SK-N-SH (cell line): ENCODE results near the gene PTEN. TPM values are rescaled to one million over a fixed set of nuclear protein-coding genes. Genes with fewer than 3 reads are reported as not detected.
"Not testable (repeated sequence)": the region's sequence is repeated elsewhere in the genome, so short reads cannot be mapped to it uniquely, and the experiment has no call there.

ENCODE experiments used
- CTCF ChIA-PET: fragments of 300-600, 350-600 bp; formaldehyde crosslinking; extraction: SDS; loops from one replicate; lab custom pipeline; 2021; lab: Yijun Ruan, JAX
- POLR2A ChIA-PET: fragments of 350-600 bp; sonication (Branson Sonifier 250); formaldehyde crosslinking; extraction: SDS; loops from one replicate; lab custom pipeline; 2020; ENCODE audit warnings: antibody characterized with exemption, inconsistent platforms; lab: Yijun Ruan, JAX
- DNase-seq: peaks from one replicate; pipeline ENCODE4 v3.0.0; 2012
- H2AFZ ChIP-seq: fragments of 200-600 bp; sonication (generic); 2 replicates; pipeline ENCODE4 v1.8.1; 2016; ENCODE audit warnings: antibody characterized with exemption, mild to moderate bottlenecking, low read depth
- H3F3A ChIP-seq: fragments of 200-600 bp; sonication (generic); replicated peaks from 2 replicates; pipeline ENCODE3; 2016; ENCODE audit warnings: antibody characterized with exemption, mild to moderate bottlenecking; ENCODE audit not compliant: insufficient read depth
- H3K27ac ChIP-seq, 2 experiments: fragments of 200-500 bp in 1 of 2; fragments of 200-600 bp in 1 of 2; sonication (Bioruptor generic) in 1 of 2; sonication (generic), shearing (Covaris generic) in 1 of 2; 2 replicates each; pipeline versions ENCODE4 v1.5.1 to v1.6.1; 2014 to 2016; ENCODE audit warnings: low read depth in 2 of 2, inconsistent platforms in 1 of 2, low read length in 1 of 2, mild to moderate bottlenecking in 1 of 2, mixed read lengths in 1 of 2
- H3K27me3 ChIP-seq: fragments of 200-600 bp; sonication (generic), shearing (Covaris generic); 2 replicates; pipeline ENCODE4 v1.6.1; 2016; ENCODE audit warnings: mixed run types; ENCODE audit not compliant: insufficient read depth
- H3K36me3 ChIP-seq, 2 experiments: fragments of 200-500 bp in 1 of 2; fragments of 200-600 bp in 1 of 2; sonication (Bioruptor generic) in 1 of 2; sonication (generic) in 1 of 2; replicated peaks in 1 of 2; 2 replicates each; pipeline versions ENCODE3 to v1.5.1; 2014 to 2016; ENCODE audit warnings: low read length in 1 of 2, mild to moderate bottlenecking in 1 of 2; ENCODE audit not compliant: insufficient read depth in 2 of 2, control insufficient read depth in 1 of 2
- H3K4me1 ChIP-seq, 2 experiments: fragments of 200-500 bp in 1 of 2; fragments of 200-600 bp in 1 of 2; sonication (Bioruptor generic) in 1 of 2; sonication (generic), shearing (Covaris generic) in 1 of 2; 2 replicates each; pipeline versions ENCODE4 v1.5.1 to v1.6.1; 2014 to 2016; ENCODE audit warnings: low read depth in 1 of 2, low read length in 1 of 2, mixed run types in 1 of 2; ENCODE audit not compliant: insufficient read depth in 2 of 2, control insufficient read depth in 1 of 2
- H3K4me2 ChIP-seq: fragments of 200-600 bp; sonication (generic), shearing (Covaris generic); 2 replicates; pipeline ENCODE4 v1.6.1; 2017; ENCODE audit warnings: mixed run types
- H3K4me3 ChIP-seq, 2 experiments: fragments of 200-500 bp in 1 of 2; fragments of 200-600 bp in 1 of 2; sonication (Bioruptor generic) in 1 of 2; sonication (generic), shearing (Covaris generic) in 1 of 2; 2 replicates each; pipeline versions ENCODE4 v1.5.1 to v1.8.1; 2014 to 2016; ENCODE audit warnings: low read depth in 2 of 2, inconsistent platforms in 1 of 2, low read length in 1 of 2, mild to moderate bottlenecking in 1 of 2, mixed read lengths in 1 of 2, moderate library complexity in 1 of 2
- H3K79me2 ChIP-seq: fragments of 200-600 bp; sonication (generic); 2 replicates; pipeline ENCODE4 v1.8.1; 2017; ENCODE audit warnings: mild to moderate bottlenecking; ENCODE audit not compliant: insufficient read depth
- H3K9ac ChIP-seq: fragments of 200-600 bp; sonication (generic); 2 replicates; pipeline ENCODE4 v1.6.1; 2017; ENCODE audit warnings: mixed run types
- H3K9me2 ChIP-seq: fragments of 200-600 bp; sonication (generic); 2 replicates; pipeline ENCODE4 v1.6.1; 2017; ENCODE audit warnings: mixed run types
- H3K9me3 ChIP-seq: fragments of 200-600 bp; sonication (generic); 2 replicates; pipeline ENCODE4 v1.6.1; 2017; ENCODE audit warnings: mixed run types, mild to moderate bottlenecking, moderate library complexity
- H4K20me1 ChIP-seq: fragments of 200-600 bp; sonication (generic); 2 replicates; pipeline ENCODE4 v1.6.1; 2017; ENCODE audit warnings: mild to moderate bottlenecking, mixed run types; ENCODE audit not compliant: insufficient read depth
- CTCF ChIP-seq: fragments of 200-600 bp; sonication (generic); IDR thresholded peaks from 2 replicates; pipeline ENCODE4 v1.6.1; 2017; ENCODE audit warnings: antibody characterized with exemption, mild to moderate bottlenecking, moderate library complexity
- ELF1 ChIP-seq: IDR thresholded peaks from 2 replicates; pipeline ENCODE4 v1.4.0; 2012
- FOSL2 ChIP-seq: IDR thresholded peaks from 2 replicates; pipeline ENCODE4 v1.4.0; 2012; ENCODE audit warnings: low read depth, mild to moderate bottlenecking, moderate library complexity, borderline replicate concordance
- FOXJ3 ChIP-seq: sonication (generic); formaldehyde crosslinking; IDR thresholded peaks from 2 replicates; pipeline ENCODE4 v1.5.1; 2020; ENCODE audit warnings: mild to moderate bottlenecking, missing genetic modification reagents
- GABPA ChIP-seq: IDR thresholded peaks from 2 replicates; pipeline ENCODE4 v1.4.0; 2012; ENCODE audit warnings: low read depth, mild to moderate bottlenecking
- IRF3 ChIP-seq: fragments of 150-350 bp; IDR thresholded peaks from 2 replicates; pipeline ENCODE4 v1.6.1; 2016; ENCODE audit warnings: mild to moderate bottlenecking, low read depth, low read length
- JUND ChIP-seq: IDR thresholded peaks from 2 replicates; pipeline ENCODE4 v1.4.0; 2012
- POLR2AphosphoS5 ChIP-seq: IDR thresholded peaks from 2 replicates; pipeline ENCODE4 v1.6.1; 2012; ENCODE audit warnings: low read depth, low read length
- RAD21 ChIP-seq: IDR thresholded peaks from 2 replicates; pipeline ENCODE4 v1.6.1; 2012; ENCODE audit warnings: mild to moderate bottlenecking, low read length
- RCOR1 ChIP-seq: fragments of 150-350 bp; IDR thresholded peaks from 2 replicates; pipeline ENCODE4 v1.6.1; 2017; ENCODE audit warnings: antibody characterized with exemption, low read length
- RXRA ChIP-seq: IDR thresholded peaks from 2 replicates; pipeline ENCODE4 v1.4.0; 2012; ENCODE audit warnings: low read depth, mild to moderate bottlenecking, borderline replicate concordance
- SMC3 ChIP-seq: IDR thresholded peaks from 2 replicates; pipeline ENCODE4 v1.6.1; 2012; ENCODE audit warnings: low read depth, low read length, improper control_type of control experiment
- TAF1 ChIP-seq: IDR thresholded peaks from 2 replicates; pipeline ENCODE4 v1.6.1; 2012; ENCODE audit warnings: low read depth, mild to moderate bottlenecking, low read length, moderate library complexity, borderline replicate concordance
- WGBS: methylation state at CpG from one replicate; pipeline ENCODE4 v1.1.6; 2017; ENCODE audit warnings: low lambda C conversion rate; 5-methylcytosine and 5-hydroxymethylcytosine counted together
- polyA plus RNA-seq, 3 experiments: library from polyadenylated mRNA; depleted of rRNA; stranded (reverse); fragments of >200 nt; gene quantifications; 2 replicates each; pipeline ENCODE4 v1.2.3, GENCODE V29; 2012

PTEN gene
- polyA plus RNA-seq, 1 of the 3 experiments (the other 2 are of a cell fraction) = 12.8 TPM

- no peak for TF ChIP-seq IRF3
- no peak for TF ChIP-seq TAF1
- no peak for TF ChIP-seq FOXJ3
- TF ChIP-seq ELF1 = no peak
- TF ChIP-seq JUND = no peak
- TF ChIP-seq, all 33 proteins: peak for 0
- Histone ChIP-seq H2AFZ (no peak overlapping the region), H3K4me3 (no peak overlapping the region), H3K36me3 (no peaks in the 10 kb centered on the region), H3K79me2 (no peaks in the 10 kb centered on the region), H3K9me2 (no peaks in the 10 kb centered on the region), H3K27me3 (no peaks in the 10 kb centered on the region), H3K4me1 (peaks cover 2 to 17% of the 10 kb centered on the region in 2 experiments; a peak in 3 of 4 replicates), H3K27ac (no peak overlapping the region), H3K9me3 (no peaks in the 10 kb centered on the region), H3K9ac (no peak overlapping the region), H3K4me2 (no peak overlapping the region), H3F3A (no peaks in the 10 kb centered on the region), H4K20me1 (no peaks in the 10 kb centered on the region)
- 73% methylated on average over 7 of the region's 7 CpGs for WGBS
- POLR2A ChIA-PET = interaction anchor here (0.6 kb wide), 1 partner anchor 27 kb away, joined by 3 read pairs; no protein-coding TSS in a partner anchor
- DNase-seq = no peak
- CTCF ChIA-PET = interaction anchor here (0.9 to 1.5 kb wide), 5 partner anchors 10 to 719 kb away, joined by 3 to 4 read pairs (median 3); no protein-coding TSS in a partner anchor
Measured at GRCh38 chr10:87846023-87846422, 17.4 kb upstream of the PTEN start.

GRCh38 chr10:87846711-87847110 is 16.7 kb upstream of the PTEN start:
- POLR2A ChIA-PET, H3K4me2 ChIP-seq, H2AFZ ChIP-seq, H3K36me3 ChIP-seq, H3K4me3 ChIP-seq, H3K9me3 ChIP-seq, H3K27ac ChIP-seq, H3F3A ChIP-seq, H4K20me1 ChIP-seq, H3K79me2 ChIP-seq, H3K27me3 ChIP-seq, DNase-seq, H3K9ac ChIP-seq, H3K9me2 ChIP-seq: not testable (repeated sequence)
- CTCF ChIA-PET = interaction anchor here (1.2 to 1.5 kb wide), 3 partner anchors 10 to 719 kb away, joined by 3 read pairs; no protein-coding TSS in a partner anchor
- 95% methylated on average over 8 of the region's 8 CpGs for WGBS
- peaks cover 2 to 17% of the 10 kb centered on the region in 2 experiments; a peak in 3 of 4 replicates for H3K4me1 ChIP-seq

DNA sequence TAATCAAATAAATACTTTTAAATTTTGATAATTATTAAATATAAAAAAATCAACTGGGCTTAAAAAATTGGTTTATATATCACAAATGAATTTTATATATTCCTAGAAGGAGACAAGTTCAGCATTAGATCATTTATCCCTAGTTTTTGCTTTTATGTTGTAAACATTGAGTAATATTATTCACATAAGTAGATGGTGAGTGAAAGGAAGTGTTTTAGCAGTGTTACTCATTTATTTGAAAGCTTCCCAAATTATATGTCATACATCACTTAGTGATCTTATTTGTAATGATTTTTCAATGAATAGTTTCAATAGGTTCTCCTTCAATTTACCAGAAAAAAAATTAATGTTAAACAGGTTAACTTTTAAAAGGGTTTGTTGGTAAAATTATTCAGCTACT is 15.9 kb upstream of the PTEN start:
- POLR2A ChIA-PET = no interaction called here
- TF ChIP-seq CTCF (no peak), GABPA (no peak), SMC3 (no peak), RAD21 (no peak), RCOR1 (no peak), FOSL2 (no peak), RXRA (no peak), POLR2AphosphoS5 (no peak)
- Histone ChIP-seq H3K9me2 (no peaks in the 10 kb centered on the region), H3K9me3 (no peaks in the 10 kb centered on the region), H3K79me2 (no peaks in the 10 kb centered on the region), H3K9ac (no peak overlapping the region), H3K36me3 (no peaks in the 10 kb centered on the region), H3K4me2 (no peak overlapping the region), H3K27ac (no peak overlapping the region), H3K4me1 (peaks cover 2 to 17% of the 10 kb centered on the region in 2 experiments; a peak in 3 of 4 replicates), H2AFZ (no peak overlapping the region; the same call in 1 of the 2 replicates), H4K20me1 (no peaks in the 10 kb centered on the region), H3K27me3 (no peaks in the 10 kb centered on the region), H3F3A (no peaks in the 10 kb centered on the region), H3K4me3 (no peak overlapping the region)
- no peak for DNase-seq
- CTCF ChIA-PET = interaction anchor here (1.3 to 5.6 kb wide), 2 partner anchors 14 to 706 kb away, joined by 3 to 55 read pairs; no protein-coding TSS in a partner anchor
